Amniotic epithelial cell (primary cell): ENCODE data around the gene PTTG1IP.
A peak's percentile ranks its signal among the peaks of the same experiment; 100 is the strongest.

Experiments used
- DNase-seq: peaks from one replicate; pipeline ENCODE4 v3.0.0-alpha.2; 2010; ENCODE audit warnings: low read depth

Gene PTTG1IP

DNA sequence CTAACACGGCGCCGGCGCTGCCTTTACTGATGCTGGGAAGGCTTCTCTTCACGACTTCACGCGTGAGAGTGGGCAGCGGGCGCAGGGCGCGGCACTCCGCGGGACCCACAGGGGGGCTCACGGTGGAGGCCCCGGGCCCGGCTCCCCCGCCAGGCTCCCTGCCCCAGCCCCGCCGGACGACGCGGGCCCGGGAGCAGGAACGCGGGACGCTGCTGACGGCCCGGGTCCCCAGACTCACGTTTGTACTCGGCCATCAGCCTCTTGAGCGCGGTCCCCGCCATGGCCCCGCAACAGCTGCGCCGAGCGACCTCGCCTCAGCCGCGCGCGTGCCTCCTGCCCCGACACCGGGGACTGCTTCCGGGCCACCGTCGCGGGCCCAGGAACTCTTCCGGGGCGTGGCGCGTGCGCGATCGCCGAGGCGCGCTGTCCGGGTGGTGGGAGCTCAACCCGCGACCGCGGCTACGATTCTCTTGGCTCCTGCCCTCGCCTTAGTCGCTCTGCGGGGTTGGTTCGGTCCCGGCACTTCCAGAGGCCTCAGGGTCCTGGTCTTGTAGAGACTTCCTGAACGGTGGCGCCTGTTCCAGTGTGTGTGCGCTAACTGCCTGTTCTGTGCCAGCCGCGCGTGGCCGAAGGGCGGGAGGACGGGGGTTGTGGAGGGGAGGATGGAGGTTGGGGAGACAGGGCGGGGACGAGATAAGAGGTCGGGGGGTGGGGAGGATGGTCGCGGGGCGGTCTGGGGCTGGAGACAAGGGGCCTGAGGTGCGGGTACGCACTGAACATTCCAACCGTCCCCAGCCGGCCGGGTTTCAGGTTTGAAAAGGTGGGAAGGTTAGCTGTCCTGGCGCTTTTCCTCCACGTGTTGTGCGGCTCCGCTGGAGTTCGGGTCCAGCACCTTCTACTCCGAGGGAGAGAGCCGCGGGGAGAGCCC is 71.8 kb downstream of the PTTG1IP start, which contains the start of gene UBE2G2:
TSS of gene UBE2G2 (minus strand) at position 353 of the 928 bp plus-strand sequence. CDS start at position 281, 72 bp downstream.
- DNase-seq: peak; percentile 57

DNA sequence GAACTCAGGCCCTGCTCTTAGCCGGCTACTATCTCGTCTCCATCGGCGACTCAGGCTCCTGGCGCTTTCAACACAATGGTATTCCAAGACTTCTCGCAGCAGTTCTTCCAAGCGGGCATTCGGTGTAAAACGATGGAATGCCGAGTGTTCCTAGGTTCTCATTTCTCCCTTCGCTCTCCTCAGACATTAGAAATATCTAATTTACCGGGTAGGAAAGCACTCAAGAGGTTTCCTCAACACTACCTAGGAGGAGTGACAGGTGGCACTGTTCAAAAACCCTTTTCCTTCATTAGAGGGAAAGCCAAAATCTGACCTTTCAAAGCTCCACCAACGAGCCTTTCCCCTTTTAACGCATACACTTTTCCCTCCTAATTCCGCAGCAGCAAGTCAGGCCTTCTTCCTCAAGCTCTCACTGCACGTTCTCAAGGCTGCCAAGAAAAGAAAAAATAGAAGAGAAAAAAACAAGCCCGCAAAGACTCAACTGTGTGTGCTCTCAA is 72.5 kb downstream of the PTTG1IP start:
- peak; percentile 31 for DNase-seq

GRCh38 chr21:44800103-44800502 is 73.4 kb downstream of the PTTG1IP start:
- peak; percentile 64 for DNase-seq

- DNase-seq: no peak
Observed at GRCh38 chr21:44799646-44800045, 73.8 kb downstream of the PTTG1IP start.
